ENCODE data around the gene SYN1.
A peak's percentile ranks its signal among the peaks of the same experiment; 100 is the strongest.

The SYN1 gene

GRCh38 chrX:47574547-47575301, 44.9 kb downstream of the SYN1 start:
- no peak for DNase-seq (ENCODE audit: extremely low read depth in 1 of 2, low read depth in 1 of 2)

DNA sequence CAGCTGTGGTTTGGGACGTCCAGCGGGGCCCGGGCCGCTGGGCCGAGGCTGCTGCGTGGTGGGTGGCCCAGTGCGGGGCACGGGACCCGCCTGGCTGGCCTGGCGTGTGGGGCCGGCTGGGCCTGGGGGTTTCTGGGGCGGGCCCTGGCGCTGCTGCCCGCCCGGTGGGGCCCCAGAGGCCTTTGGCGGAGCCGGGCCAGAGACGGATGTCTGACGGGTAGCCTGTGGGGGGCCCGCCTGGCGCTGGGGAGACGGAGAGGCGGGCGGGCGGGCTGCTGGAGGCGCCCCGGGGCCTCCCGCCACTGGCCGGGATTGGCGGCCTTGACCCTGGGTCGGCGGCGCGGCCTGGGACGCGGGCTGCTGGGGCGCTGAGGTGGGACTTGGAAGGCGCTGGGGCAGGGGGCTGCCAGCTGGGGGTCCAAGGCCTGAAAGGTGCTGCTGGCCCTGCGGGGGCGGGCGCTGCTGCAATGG, 45.5 kb downstream of the SYN1 start:
- DNase-seq (ENCODE audit: extremely low read depth in 1 of 2, low read depth in 1 of 2): no peak

DNA sequence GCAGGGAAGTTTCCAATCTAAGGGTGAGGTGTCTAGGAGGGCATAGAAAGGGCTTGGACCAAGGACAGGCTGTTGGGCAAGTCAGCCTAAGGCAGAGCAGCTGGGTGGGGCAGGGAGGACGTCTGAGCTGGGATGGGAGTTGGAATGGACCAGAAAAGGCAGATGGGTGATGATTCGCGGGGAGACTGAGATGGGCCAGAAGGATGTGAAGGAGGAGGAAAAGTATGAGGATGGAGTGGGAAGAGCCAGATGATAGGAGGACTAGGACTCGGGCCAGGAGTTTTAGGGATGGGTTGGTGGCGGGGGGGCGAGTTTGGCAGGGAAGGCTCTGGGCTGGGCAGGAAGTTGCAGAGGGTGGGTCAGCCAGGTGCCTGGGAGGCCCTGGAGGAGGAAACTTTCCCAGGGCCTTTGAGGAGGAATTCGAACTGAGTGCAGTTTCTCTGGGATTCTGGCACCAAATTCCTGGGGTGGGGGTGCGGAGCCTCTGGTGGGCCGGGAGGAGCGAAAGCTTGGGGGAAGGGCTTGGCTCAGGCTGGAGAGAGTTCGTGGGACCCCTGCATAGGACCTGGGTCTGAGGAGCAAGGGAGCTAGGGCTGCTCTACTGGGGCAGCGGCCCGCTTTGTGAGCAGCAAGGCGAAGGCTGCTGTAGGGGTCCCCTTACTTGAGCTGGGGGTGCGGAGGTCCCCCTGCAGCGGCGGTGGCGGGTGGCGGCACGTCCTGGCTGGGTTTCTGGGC, 46.1 kb downstream of the SYN1 start:
- DNase-seq (ENCODE audit: extremely low read depth in 1 of 2, low read depth in 1 of 2): no peak

DNA sequence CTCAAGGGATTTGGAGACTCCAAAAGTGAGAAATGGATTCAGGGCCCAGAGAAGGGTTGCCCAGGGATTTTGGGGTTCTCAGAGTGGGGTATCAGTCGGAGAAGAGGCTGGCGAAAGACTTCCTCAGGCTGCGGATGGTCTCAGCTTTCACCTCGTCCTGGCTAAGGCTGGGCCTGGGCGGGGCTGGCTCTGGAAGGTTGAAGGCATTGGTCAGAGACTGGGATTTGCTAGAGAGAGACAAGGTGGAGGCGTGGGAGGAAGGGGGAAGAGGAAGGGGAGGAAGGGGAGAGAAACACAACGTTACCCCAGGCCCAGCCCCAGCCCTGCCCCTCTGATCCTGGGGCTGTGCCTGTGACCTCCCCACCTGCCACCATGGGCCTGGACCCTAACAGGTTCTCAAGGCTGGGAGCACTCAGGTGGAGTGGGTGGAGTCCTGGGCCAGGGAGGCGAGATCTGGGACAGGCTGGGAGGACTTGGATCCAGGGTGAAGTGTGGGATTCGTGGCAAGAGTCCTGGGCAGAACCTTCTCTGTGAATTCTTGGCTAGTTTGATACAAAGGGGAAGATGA, 46.8 kb downstream of the SYN1 start:
- DNase-seq (ENCODE audit: extremely low read depth in 1 of 2, low read depth in 1 of 2): no peak

- DNase-seq (ENCODE audit: extremely low read depth in 1 of 2, low read depth in 1 of 2): no peak
Observed at GRCh38 chrX:47571896-47572295, 47.8 kb downstream of the SYN1 start.

GRCh38 chrX:47571215-47571614, 48.4 kb downstream of the SYN1 start:
- no peak for DNase-seq (ENCODE audit: extremely low read depth in 1 of 2, low read depth in 1 of 2)

- no peak for DNase-seq (ENCODE audit: extremely low read depth in 1 of 2, low read depth in 1 of 2)
Observed at GRCh38 chrX:47570794-47571193, 48.9 kb downstream of the SYN1 start.

- DNase-seq (ENCODE audit: extremely low read depth in 1 of 2, low read depth in 1 of 2): no peak
Observed at GRCh38 chrX:47568656-47569295, 50.9 kb downstream of the SYN1 start.

GRCh38 chrX:47566841-47567240, 52.8 kb downstream of the SYN1 start:
- no peak for DNase-seq (ENCODE audit: extremely low read depth in 1 of 2, low read depth in 1 of 2)

DNA sequence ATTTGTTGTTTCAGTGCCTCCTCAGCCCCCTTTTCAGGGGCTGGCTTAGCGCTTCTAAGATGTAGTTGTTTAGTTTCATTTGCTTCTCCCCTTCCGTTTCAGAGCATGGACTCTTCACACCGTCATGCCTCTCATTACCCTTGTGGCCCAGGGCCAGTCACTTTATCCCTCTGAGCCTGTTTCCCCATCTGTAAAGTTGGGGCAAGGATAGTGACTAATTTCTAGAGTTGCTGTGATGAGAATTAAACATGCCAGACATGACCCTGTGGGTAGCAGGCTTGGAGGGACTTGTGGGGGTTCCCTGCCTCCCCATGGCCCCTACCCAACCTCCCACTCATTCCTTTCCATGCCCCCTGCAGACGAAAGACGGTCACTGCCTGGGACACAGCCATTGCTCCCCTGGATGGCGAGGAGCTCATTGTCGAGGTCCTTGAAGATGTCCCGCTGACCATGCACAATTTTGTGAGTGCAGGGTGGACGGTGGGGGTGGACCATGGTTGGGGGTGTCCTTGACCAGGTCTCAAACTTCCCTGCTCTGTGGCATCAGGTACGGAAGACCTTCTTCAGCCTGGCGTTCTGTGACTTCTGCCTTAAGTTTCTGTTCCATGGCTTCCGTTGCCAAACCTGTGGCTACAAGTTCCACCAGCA, 55.1 kb downstream of the SYN1 start:
- no peak for DNase-seq (ENCODE audit: extremely low read depth in 1 of 2, low read depth in 1 of 2)

- DNase-seq (ENCODE audit: extremely low read depth in 1 of 2, low read depth in 1 of 2): no peak
Observed at GRCh38 chrX:47563801-47564315, 55.8 kb downstream of the SYN1 start.

DNA sequence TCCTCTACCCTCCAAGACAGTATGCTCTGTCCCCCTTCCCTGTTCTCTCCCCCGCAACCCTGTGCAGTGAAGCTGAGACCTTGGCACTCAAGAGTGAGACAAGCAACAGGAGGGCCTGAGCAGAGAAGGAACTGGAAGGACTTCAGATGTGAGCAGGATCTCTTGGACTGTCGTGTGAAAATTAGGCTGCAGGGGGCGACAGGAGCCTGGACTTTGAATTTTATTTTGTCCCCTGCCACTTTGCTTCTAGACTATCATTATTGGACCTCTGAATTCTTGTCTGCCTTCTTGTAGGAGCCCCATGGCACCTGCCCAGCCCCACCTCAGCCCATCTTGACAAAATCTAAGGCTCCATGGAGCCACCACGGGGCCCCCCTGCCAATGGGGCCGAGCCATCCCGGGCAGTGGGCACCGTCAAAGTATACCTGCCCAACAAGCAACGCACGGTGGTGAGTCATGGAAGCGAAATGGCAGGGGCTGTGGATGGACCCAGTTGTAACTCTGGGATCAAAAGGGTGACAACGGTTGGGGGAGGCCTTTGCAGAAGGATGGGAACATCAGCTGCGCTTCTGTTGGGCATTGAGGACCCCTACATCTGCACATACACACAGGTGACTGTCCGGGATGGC, 56.9 kb downstream of the SYN1 start:
- no peak for DNase-seq (ENCODE audit: extremely low read depth in 1 of 2, low read depth in 1 of 2)

- no peak for DNase-seq (ENCODE audit: extremely low read depth in 1 of 2, low read depth in 1 of 2)
Observed at GRCh38 chrX:47561659-47562151, 58.0 kb downstream of the SYN1 start.

GRCh38 chrX:47560934-47561658, 58.6 kb downstream of the SYN1 start, which contains the start of gene ARAF:
Gene ARAF (plus strand): TSS chrX:47561205. CDS start chrX:47562968, 1,763 bp downstream.
- DNase-seq (ENCODE audit: extremely low read depth in 1 of 2, low read depth in 1 of 2): peak; percentile 82 to 94

DNA sequence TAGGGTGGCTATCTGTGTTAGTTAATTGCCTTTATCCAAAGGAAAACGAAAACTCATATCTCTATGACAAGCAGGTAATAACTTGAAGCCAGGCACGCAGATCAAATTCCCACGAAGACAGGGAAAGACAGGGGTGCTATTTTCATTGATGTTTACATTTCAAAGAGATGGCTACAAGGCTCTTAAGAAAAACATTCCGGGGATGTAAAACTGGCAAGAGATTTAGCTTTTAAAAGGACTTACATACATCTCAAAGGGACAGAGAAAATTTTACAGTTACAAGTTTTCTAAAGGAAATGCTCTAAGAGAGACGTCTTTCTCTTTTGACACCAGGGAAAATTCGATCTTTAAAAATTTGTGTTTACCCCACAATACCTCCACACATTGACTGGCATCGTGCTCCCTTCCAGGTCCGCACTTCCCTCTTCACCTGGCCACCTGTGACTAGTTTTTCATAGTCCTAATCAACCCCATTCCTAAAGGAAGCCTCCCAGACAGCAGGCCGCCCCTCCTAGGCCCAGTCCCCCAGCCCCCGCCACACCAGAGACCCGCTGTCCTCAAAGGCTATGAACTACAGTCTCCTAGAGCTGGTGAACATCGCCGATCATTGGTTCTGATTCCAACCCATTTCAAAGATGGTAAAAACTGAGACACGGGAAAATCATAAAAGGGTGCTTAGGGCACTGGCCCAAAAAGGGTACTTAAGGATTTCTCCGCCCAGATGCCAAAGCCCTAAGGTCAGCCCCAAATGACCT, 59.3 kb downstream of the SYN1 start:
- no peak for DNase-seq (ENCODE audit: extremely low read depth in 1 of 2, low read depth in 1 of 2)

GRCh38 chrX:47558436-47558835, 61.2 kb downstream of the SYN1 start:
- DNase-seq (ENCODE audit: extremely low read depth in 1 of 2, low read depth in 1 of 2): no peak

GRCh38 chrX:47556045-47556623, 63.5 kb downstream of the SYN1 start:
- peak; percentile 67 to 85 for DNase-seq (ENCODE audit: extremely low read depth in 1 of 2, low read depth in 1 of 2)

GRCh38 chrX:47543496-47543895, 76.2 kb downstream of the SYN1 start:
- no peak for DNase-seq (ENCODE audit: extremely low read depth in 1 of 2, low read depth in 1 of 2)
